HEK293T (cell line): ENCODE results near the gene AK1.

ENCODE experiments used
- CTCF ChIA-PET: fragments of 350-600 bp; formaldehyde crosslinking; extraction: SDS; loops from one replicate; lab custom pipeline; 2021; ENCODE audit warnings: antibody characterized with exemption, inconsistent platforms; lab: Yijun Ruan, JAX
- POLR2A ChIA-PET: fragments of 350-600 bp; formaldehyde crosslinking; extraction: SDS; loops from one replicate; lab custom pipeline; 2020; ENCODE audit warnings: antibody characterized with exemption, inconsistent platforms; lab: Yijun Ruan, JAX
- DNase-seq: peaks from one replicate; pipeline ENCODE4 v3.0.0; 2012; ENCODE audit warnings: mixed read lengths; ENCODE audit errors: extremely low spot score
- ARNT ChIP-seq: fragments of 450-650 bp; IDR thresholded peaks from 2 replicates; pipeline ENCODE4 v1.6.1; 2017; ENCODE audit warnings: mild to moderate bottlenecking
- BHLHE40 ChIP-seq: fragments of 450-650 bp; IDR thresholded peaks from 2 replicates; pipeline ENCODE4 v1.6.1; 2016; ENCODE audit warnings: mild to moderate bottlenecking, moderate library complexity, borderline replicate concordance
- CTBP1 ChIP-seq: fragments of 450-650 bp; IDR thresholded peaks from 2 replicates; pipeline ENCODE4 v1.6.1; 2016; ENCODE audit warnings: borderline replicate concordance
- ELF4 ChIP-seq: fragments of 450-650 bp; IDR thresholded peaks from 2 replicates; pipeline ENCODE4 v1.6.1; 2017; ENCODE audit warnings: antibody characterized with exemption
- FOXA1 ChIP-seq: fragments of 450-650 bp; IDR thresholded peaks from 2 replicates; pipeline ENCODE4 v1.6.1; 2016; ENCODE audit warnings: mild to moderate bottlenecking
- FOXK2 ChIP-seq: fragments of 450-650 bp; IDR thresholded peaks from 2 replicates; pipeline ENCODE4 v1.6.1; 2016; ENCODE audit warnings: mild to moderate bottlenecking
- FOXM1 ChIP-seq: fragments of 450-650 bp; IDR thresholded peaks from 2 replicates; pipeline ENCODE4 v1.6.1; 2017; ENCODE audit warnings: mild to moderate bottlenecking, borderline replicate concordance
- HDGF ChIP-seq: fragments of 450-650 bp; IDR thresholded peaks from 2 replicates; pipeline ENCODE4 v1.6.1; 2017; ENCODE audit warnings: antibody characterized with exemption, borderline replicate concordance
- L3MBTL2 ChIP-seq: fragments of 450-650 bp; conservative IDR thresholded peaks from 2 replicates; pipeline ENCODE4 v1.6.1; 2016; ENCODE audit warnings: mild to moderate bottlenecking
- LEF1 ChIP-seq: fragments of 450-650 bp; IDR thresholded peaks from 2 replicates; pipeline ENCODE4 v1.6.1; 2017; ENCODE audit warnings: mild to moderate bottlenecking, borderline replicate concordance
- NFRKB ChIP-seq: fragments of 450-650 bp; IDR thresholded peaks from 2 replicates; pipeline ENCODE4 v1.6.1; 2016; ENCODE audit warnings: mild to moderate bottlenecking, moderate library complexity
- SP1 ChIP-seq: fragments of 450-650 bp; IDR thresholded peaks from 2 replicates; pipeline ENCODE4 v1.6.1; 2017
- SUZ12 ChIP-seq: fragments of 450-650 bp; IDR thresholded peaks from 2 replicates; pipeline ENCODE4 v1.6.1; 2016; ENCODE audit warnings: mild to moderate bottlenecking
- TARDBP ChIP-seq: fragments of 450-650 bp; IDR thresholded peaks from 2 replicates; pipeline ENCODE4 v1.6.1; 2016
- ZNF384 ChIP-seq: fragments of 450-650 bp; IDR thresholded peaks from 2 replicates; pipeline ENCODE4 v1.6.1; 2016
- TF ChIP-seq, protein P1 (sequence below): fragments of 450-650 bp; IDR thresholded peaks from 2 replicates; pipeline ENCODE4 v1.6.1; 2016

AK1 gene

DNA sequence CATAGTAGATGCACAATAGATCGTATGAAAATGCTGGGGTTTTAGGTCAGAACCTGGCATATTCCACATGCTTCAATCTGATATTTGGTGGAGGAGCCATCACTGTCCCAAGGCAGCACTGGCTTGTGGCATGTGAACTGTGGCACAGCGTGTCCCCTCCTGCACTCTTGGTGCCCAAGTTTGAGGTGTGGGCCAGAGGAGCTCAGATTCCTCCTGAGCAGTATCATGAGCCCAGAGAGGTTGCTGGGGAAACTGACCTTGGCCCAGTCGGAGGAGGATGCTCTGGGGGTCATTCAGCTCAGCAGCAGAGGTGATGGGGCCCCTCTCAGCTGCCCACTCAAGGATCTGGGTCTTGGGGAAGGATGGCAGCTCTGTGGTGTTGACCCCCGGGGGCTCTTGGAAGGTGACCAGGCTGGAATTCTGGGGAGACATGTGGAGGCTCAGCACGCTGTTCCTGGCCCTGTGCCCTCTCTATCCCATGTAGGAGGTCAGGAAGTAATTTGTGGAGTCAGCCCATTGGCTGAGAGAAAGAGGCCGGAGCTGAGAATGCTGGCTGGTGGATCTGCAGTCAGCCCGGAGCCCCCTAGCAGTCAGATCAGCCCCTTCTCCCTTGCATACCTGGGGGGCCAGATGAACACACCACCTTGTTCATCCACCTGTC, 51.1 kb downstream of the AK1 start:
- ChIA-PET CTCF (no interaction called here), POLR2A (interaction anchor here (0.7 kb wide), 1 partner anchor 37 kb away, joined by 3 read pairs; no protein-coding TSS in a partner anchor)
- no peak for DNase-seq
- no peak for TF ChIP-seq L3MBTL2
- TF ChIP-seq SUZ12: no peak
- no peak for TF ChIP-seq FOXA1
- TF ChIP-seq ZNF384: no peak
- no peak for TF ChIP-seq BHLHE40
- TF ChIP-seq FOXM1: no peak
- TF ChIP-seq LEF1: no peak
- no peak for TF ChIP-seq TARDBP
- no peak for TF ChIP-seq HDGF
- TF ChIP-seq, protein P1, sequence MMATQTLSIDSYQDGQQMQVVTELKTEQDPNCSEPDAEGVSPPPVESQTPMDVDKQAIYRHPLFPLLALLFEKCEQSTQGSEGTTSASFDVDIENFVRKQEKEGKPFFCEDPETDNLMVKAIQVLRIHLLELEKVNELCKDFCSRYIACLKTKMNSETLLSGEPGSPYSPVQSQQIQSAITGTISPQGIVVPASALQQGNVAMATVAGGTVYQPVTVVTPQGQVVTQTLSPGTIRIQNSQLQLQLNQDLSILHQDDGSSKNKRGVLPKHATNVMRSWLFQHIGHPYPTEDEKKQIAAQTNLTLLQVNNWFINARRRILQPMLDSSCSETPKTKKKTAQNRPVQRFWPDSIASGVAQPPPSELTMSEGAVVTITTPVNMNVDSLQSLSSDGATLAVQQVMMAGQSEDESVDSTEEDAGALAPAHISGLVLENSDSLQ: no peak
- TF ChIP-seq FOXK2: no peak
- TF ChIP-seq CTBP1: no peak
- no peak for TF ChIP-seq ELF4
- no peak for TF ChIP-seq SP1
- TF ChIP-seq ARNT: no peak

DNA sequence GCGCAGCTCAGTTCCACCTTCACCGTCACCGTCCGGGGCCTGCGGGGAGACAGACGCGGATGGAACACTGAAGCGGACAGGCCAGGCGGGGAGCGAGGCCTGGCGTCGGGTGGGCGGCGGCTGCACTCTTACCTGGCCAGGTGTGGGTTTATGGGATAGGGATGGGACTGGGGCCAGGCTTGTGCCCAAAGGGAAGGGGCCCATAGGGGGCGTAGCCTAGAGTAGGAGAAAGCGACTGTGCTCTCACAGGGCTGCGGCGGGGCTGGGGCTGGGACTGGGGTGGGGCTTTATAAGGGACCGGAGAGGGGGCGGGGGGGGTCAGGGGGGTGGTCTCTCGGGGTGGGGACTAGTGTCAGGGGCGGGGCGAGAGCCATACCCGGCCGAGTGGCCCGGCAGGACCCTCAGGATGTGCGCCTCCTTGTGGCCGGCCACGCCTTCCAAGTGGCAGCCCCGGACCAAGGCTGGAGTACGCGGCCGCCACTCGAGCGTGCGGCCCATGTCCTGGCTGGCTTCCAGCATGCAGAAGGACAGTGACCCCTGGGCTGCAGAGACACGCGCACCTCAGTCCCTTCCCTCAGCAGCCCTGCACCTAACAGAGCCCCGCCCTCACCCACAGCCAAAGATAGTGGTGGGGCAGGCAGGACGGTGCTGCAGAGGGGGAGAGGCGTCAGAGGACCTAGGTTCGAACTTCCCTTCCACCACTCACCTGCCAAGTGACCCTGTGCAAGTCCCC, 52.0 kb downstream of the AK1 start:
- POLR2A ChIA-PET: interaction anchor here (0.5 to 1.0 kb wide), 3 partner anchors 38 to 266 kb away, joined by 3 read pairs; no protein-coding TSS in a partner anchor
- TF ChIP-seq SP1 (no peak), FOXM1 (no peak), ARNT (no peak), TARDBP (no peak), HDGF (no peak), ZNF384 (no peak), FOXA1 (no peak), FOXK2 (no peak), ELF4 (no peak), NFRKB (no peak), L3MBTL2 (no peak), SUZ12 (no peak), CTBP1 (no peak), LEF1 (no peak)
- TF ChIP-seq, protein P1: no peak
- peak; percentile 83 for DNase-seq
- CTCF ChIA-PET: interaction anchor here (0.6 to 1.1 kb wide), 2 partner anchors 23 to 62 kb away, joined by 3 read pairs; no protein-coding TSS in a partner anchor

DNA sequence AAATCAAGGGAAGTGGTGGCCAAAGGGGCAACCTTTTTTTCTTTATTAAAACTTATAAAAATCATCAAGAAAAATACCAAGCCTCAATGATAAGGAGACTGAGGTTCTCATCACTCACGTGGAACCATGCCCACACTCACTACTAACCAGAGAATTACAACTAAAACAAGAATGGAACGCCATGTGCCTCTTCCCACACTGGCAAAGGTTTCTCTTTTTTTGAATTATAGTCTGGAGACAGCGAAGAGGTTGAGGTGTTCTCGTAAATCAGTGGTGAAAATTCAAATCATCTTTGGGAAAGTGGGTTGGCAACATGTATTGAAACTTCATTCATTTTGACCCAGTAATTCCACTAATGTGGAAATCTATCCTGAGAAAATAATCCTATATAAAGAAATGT, 55.4 kb downstream of the AK1 start:
- no peak for DNase-seq
- POLR2A ChIA-PET: no interaction called here
- CTCF ChIA-PET: no interaction called here
- TF ChIP-seq LEF1 (no peak), L3MBTL2 (no peak)

DNA sequence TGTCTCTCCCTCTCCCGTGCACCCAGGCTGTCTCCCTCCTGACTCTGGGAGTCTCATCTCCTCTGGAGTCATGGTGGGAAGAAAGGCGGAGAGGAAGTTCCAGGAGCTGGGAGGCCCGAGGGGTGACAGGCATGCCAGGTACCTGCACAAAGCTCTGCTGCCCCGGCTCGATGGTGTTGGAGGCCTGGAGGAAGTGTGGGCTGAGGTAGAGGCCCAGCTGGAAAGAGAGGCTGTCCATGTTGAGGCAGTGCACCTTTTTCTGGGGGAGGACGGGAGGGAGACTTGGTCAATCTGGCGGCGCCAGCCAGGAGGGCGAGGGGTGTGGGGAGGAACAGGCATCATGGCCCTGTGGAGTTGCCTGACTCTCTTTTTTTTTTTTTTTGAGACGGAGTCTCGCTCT, 58.9 kb downstream of the AK1 start:
- no peak for DNase-seq
- CTCF ChIA-PET: no interaction called here
- POLR2A ChIA-PET: no interaction called here

DNA sequence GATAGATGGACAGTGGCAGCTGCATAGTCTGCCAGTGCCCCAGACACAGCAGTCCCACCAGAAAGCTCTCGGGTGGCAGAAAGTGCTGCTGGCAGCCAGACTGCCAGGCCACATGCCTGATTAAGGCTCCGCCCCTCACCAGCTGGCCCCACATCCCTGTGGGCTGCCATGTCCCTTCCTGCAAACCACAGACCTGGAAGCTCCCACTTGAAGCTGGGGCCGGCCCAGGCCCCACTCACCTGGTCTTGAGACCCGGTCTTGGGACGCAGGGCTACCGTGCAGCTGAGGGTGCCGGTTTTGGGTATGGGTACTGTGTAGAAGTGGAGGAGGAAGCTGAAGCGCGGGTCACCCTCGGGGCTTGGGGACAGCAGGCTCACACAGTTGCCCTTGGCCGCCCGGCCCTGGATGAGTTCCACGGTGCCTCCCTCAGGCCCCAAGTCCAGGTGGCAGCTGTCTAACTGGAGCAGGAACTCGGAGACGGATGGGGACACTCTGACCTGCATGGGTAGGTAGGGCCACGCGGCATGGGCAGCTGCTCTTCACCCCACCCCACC, 59.5 kb downstream of the AK1 start:
- POLR2A ChIA-PET: interaction anchor here (1.1 kb wide), 1 partner anchor 17 kb away, joined by 4 read pairs; no protein-coding TSS in a partner anchor
- no peak for DNase-seq
- CTCF ChIA-PET: interaction anchor here (0.6 kb wide), 1 partner anchor 51 kb away, joined by 3 read pairs; no protein-coding TSS in a partner anchor
- TF ChIP-seq CTBP1 (no peak), HDGF (no peak), ARNT (no peak)

More for the DNA sequence above, 58.9 kb downstream of the AK1 start:
- TF ChIP-seq LEF1: no peak

DNA sequence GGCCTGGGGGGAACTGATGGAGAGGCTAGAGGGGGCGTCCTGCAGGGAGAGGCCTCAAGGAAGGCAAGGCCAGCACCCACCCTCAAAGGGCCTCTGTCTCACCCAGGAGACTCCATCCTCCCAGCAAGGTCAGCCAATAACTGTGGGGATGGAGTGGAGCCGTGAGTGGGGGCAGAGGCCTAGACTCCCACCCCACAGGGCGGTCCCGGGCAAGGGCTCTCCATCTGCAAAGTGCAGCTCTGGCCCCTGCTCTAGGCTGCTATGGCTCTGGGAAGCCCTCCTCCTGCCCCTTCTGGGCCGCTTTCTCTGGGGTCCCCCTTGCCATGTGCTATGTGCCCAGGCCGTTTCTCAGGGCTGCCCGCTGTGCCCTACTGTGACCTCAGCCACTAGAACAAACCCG, 60.7 kb downstream of the AK1 start:
- TF ChIP-seq CTBP1: no peak
- no peak for TF ChIP-seq TARDBP
- no peak for TF ChIP-seq HDGF
- no peak for TF ChIP-seq SP1
- no peak for TF ChIP-seq BHLHE40
- TF ChIP-seq NFRKB: no peak
- no peak for TF ChIP-seq FOXA1
- TF ChIP-seq FOXM1: no peak
- no peak for TF ChIP-seq ARNT
- TF ChIP-seq L3MBTL2: no peak
- TF ChIP-seq ZNF384: no peak
- TF ChIP-seq FOXK2: no peak
- TF ChIP-seq, protein P1: no peak
- TF ChIP-seq ELF4: no peak
- TF ChIP-seq LEF1: no peak
- no peak for TF ChIP-seq SUZ12
- POLR2A ChIA-PET: interaction anchor here (1.1 kb wide), 1 partner anchor 16 kb away, joined by 4 read pairs; no protein-coding TSS in a partner anchor
- CTCF ChIA-PET: no interaction called here
- DNase-seq: no peak
